ENCODE data around the gene ADAM8. TPM values are rescaled to one million over a fixed set of nuclear protein-coding genes. Genes with fewer than 3 reads are reported as not detected.

ADAM8 gene
- total RNA-seq, 2 experiments from 2014 or later = 124 to 176 TPM

DNA sequence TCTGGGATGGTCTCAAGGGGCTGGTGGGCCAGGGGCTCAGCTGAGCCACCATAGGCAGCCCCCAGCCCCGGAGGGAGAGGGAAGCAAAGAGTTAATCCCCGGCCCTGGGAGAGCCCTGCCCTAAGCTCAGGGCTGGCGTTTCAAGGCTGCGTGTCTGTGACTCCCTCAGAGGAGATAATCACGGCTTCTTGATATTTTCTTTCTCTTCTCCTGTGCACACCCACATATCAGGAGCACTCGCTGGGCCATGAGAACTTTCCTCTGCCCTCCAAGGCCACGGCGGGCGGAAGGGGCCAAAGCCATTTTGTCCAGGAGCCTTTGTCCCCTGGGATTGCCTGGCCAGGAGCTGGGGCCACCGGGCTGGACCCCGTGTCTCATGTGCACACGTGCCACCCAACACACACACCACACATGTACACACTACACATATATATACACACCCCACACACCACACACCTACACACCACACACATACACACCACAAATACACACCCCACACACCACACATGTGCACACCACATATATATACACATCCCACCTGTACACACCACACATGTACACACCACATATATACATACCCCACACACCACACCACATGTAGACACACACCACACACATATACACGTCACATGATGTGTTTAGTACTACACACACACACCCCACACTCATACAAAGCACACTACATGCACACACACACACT, 22.1 kb downstream of the ADAM8 start:
- intact Hi-C loops (cut with DNase I, micrococcal nuclease) = loop anchor here (5.0 to 10.0 kb wide), 3 partner anchors 138 to 1350 kb away; partner anchors contain the start of genes BNIP3 (in 1 of the 2), MTG1 (in 1 of the 2) and PPP2R2D (in 1 of the 2)
- DNase-seq (no peak), ATAC-seq (no peak)
- no peak overlapping the region for H3K4me3 Mint-ChIP-seq
- ChIA-PET POLR2A (no interaction called here), CTCF (no interaction called here)
- peaks cover 25% of the 10 kb centered on the region for H3K4me1 Mint-ChIP-seq
- no peak overlapping the region for H3K27ac Mint-ChIP-seq
- no peaks in the 10 kb centered on the region for H3K27me3 Mint-ChIP-seq
- H3K9me3 Mint-ChIP-seq (ENCODE audit: low read depth) = no peaks in the 10 kb centered on the region
- no peaks in the 10 kb centered on the region for H3K36me3 Mint-ChIP-seq (ENCODE audit: low read depth)

DNA sequence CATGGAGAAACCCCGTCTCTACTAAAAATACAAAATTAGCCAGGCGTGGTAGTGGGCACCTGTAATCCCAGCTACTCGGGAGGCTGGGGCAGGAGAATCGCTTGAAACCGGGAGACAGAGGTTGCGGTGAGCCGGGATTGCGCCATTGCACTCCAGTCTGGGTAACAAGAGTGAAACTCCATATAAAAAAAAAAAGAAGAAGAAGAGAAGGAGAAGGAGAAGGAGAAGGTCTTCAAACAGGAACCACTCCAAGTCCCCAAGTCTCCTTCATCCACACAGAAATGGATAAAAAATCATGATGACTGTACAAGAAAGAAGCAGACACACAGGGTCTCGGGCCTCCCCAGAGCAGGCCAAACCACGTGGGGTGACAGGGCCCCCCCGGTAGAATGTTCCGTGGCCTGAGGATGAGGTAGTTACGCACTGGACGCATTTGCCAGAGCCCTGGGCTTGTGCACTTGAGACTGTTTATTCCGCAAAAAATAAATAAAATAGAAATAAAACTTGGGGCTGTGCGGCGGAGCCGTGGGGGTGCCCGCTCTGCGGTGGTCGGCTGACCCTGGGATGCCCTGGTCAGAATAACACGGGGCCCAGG, 23.2 kb downstream of the ADAM8 start:
- H3K9me3 Mint-ChIP-seq (ENCODE audit: low read depth) = no peaks in the 10 kb centered on the region
- no peak overlapping the region for H3K4me3 Mint-ChIP-seq
- ATAC-seq (no peak), DNase-seq (no peak)
- H3K27me3 Mint-ChIP-seq = no peaks in the 10 kb centered on the region
- intact Hi-C loops (cut with DNase I, micrococcal nuclease) = loop anchor here in 1 of 2 experiments (10.0 kb wide), 1 partner anchor 1349 kb away; the partner anchor contains the start of gene PPP2R2D
- peaks cover 16% of the 10 kb centered on the region for H3K4me1 Mint-ChIP-seq
- no peak overlapping the region for H3K27ac Mint-ChIP-seq
- H3K36me3 Mint-ChIP-seq (ENCODE audit: low read depth) = no peaks in the 10 kb centered on the region
- ChIA-PET POLR2A (no interaction called here), CTCF (no interaction called here)

DNA sequence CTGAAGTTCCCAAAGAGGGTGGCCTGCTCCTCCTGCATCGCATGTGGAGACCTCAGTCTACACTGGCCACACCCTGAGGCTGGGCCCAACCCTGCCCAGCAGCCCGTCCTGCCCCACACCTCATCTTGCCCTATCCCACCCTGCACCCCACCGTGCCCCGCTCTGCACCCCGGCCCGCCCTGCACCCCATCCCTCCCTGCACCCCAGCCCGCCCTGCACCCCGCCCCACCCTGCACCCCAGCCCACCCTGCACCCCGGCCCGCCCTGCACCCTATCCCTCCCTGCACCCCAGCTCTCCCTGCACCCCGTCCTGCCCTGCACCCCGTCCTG, 24.5 kb downstream of the ADAM8 start:
- ChIA-PET CTCF (no interaction called here), POLR2A (no interaction called here)
- H3K36me3 Mint-ChIP-seq (ENCODE audit: low read depth) = no peaks in the 10 kb centered on the region
- no peak for ATAC-seq
- peaks cover 4% of the 10 kb centered on the region for H3K4me1 Mint-ChIP-seq
- no peaks in the 10 kb centered on the region for H3K9me3 Mint-ChIP-seq (ENCODE audit: low read depth)
- H3K4me3 Mint-ChIP-seq = no peak overlapping the region
- no peak for DNase-seq
- intact Hi-C loops (cut with DNase I, micrococcal nuclease) = loop anchor here in 1 of 2 experiments (10.0 kb wide), 1 partner anchor 1347 kb away; the partner anchor contains the start of gene PPP2R2D
- H3K27me3 Mint-ChIP-seq = no peaks in the 10 kb centered on the region
- H3K27ac Mint-ChIP-seq = no peak overlapping the region

DNA sequence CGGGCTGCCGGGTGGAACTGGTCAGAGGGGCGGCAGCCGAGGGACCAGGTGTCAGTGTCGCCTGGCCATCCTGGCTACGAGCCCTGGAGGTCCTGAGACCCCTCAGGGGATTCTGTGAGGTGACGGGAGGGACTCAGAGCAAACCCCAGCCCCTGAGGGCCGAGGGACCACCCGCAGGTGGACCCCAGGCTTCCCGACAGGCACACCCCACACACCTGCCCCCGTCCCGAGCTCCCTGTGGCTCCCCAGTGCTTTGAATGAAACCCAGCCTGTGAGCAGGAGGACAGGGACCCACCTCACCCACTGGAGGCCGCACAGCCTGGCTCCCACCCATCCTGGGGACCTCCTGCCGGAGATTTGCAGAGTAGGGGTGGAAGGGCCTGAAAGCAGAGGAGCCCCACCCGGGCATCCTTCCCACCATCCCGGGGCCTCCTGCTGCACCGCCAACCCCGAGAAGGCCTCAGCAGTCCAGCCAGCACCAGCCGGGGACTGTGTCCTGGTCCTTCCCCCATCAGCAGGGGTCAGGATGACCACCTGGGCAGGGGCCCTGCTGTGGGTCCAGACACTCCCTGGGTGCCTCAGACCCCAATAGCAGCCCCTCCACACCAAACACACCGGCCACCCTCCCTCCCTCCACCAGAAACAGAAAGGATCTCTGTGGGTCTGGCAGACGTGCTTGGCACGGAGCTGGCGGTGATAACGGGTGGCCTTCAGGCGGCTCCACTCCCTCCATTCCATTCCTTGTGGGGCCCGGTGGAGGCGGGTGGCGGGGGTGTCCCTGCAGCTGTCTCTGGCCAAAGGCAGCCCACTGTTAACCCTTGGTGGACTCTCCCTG, 25.1 kb downstream of the ADAM8 start:
- H3K4me3 Mint-ChIP-seq = no peak overlapping the region
- no peaks in the 10 kb centered on the region for H3K36me3 Mint-ChIP-seq (ENCODE audit: low read depth)
- ChIA-PET CTCF (no interaction called here), POLR2A (no interaction called here)
- H3K27ac Mint-ChIP-seq = no peak overlapping the region
- ATAC-seq (no peak), DNase-seq (no peak)
- H3K27me3 Mint-ChIP-seq = no peaks in the 10 kb centered on the region
- no peaks in the 10 kb centered on the region for H3K9me3 Mint-ChIP-seq (ENCODE audit: low read depth)
- H3K4me1 Mint-ChIP-seq = no peaks in the 10 kb centered on the region
- intact Hi-C loops (cut with DNase I, micrococcal nuclease) = loop anchor here in 1 of 2 experiments (10.0 kb wide), 1 partner anchor 1347 kb away; the partner anchor contains the start of gene PPP2R2D

DNA sequence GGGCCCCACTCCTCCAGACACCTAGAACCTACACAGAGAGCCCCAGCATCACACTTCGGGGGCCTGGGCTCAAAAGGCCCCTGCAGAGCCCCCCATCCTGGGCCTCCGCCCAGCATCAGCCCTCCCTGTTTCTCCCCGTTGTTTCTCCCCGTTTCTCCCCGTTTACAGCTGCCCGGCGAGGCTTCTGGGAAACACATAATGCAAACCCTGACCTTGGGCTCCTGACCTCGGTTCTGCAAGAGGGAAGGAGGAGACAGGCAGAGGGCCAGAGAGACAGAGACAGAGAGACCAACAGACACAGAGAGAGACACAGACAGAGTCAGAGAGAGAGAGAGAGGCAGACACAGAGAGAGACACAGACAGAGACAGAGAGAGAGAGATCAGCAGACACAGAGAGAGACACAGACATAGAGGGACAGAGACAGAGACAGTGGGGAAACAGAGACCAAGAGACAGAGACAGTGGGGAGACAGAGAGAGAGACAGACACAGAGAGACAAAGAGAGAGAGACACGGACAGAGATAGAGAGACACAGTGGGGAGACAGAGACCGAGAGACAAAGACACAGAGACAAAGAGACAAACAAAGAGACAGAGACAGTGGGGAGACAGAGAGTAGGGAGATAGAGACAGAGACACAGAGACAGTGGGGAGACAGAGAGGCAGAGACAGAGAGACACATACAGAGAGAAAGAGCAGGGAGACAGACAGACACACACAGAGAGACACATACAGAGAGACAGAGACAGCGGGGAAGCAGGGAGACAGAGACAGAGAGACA, 26.5 kb downstream of the ADAM8 start:
- CTCF ChIA-PET = no interaction called here
- ATAC-seq (no peak), DNase-seq (no peak)
- intact Hi-C loops (cut with DNase I, micrococcal nuclease) = loop anchor here in 1 of 2 experiments (10.0 kb wide), 1 partner anchor 1345 kb away; the partner anchor contains the start of gene PPP2R2D
- no peaks in the 10 kb centered on the region for H3K4me1 Mint-ChIP-seq
- no peaks in the 10 kb centered on the region for H3K27me3 Mint-ChIP-seq
- H3K27ac Mint-ChIP-seq = no peak overlapping the region
- no peaks in the 10 kb centered on the region for H3K9me3 Mint-ChIP-seq (ENCODE audit: low read depth)
- POLR2A ChIA-PET = no interaction called here
- H3K4me3 Mint-ChIP-seq = no peak overlapping the region
- no peaks in the 10 kb centered on the region for H3K36me3 Mint-ChIP-seq (ENCODE audit: low read depth)

DNA sequence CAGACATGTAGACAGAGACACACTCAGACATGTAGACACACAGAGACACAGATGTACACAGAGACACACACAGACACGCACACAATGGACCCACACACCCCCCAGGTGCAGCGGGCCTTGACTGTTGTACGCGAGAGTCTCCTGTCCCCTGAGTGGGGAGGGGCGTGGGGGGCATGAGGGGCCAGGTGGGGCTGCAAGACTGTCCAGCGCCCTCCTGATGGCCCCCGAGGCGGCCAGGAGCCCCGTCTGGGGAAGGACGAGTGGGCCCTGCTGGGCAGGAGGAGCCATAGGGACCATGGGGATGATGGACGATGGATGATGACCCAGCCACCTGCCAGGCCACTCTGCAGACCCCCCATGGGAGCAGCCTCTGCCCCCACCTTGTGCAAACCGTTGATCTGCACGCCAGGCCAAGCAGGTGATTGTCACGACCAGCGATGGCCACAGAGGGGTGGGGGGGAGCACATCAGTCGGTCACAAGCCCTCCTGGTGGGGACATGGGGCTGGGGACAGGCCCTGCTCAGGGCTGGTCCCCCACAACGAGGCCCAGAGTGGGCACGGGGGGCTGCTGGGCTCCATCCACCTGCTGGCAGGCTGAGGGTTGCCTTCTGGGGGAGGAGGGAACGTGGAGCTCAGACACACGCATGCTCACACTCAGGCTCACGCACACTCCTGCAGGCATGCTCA, 27.4 kb downstream of the ADAM8 start:
- POLR2A ChIA-PET = no interaction called here
- H3K4me3 Mint-ChIP-seq = no peak overlapping the region
- no peaks in the 10 kb centered on the region for H3K36me3 Mint-ChIP-seq (ENCODE audit: low read depth)
- intact Hi-C loops (cut with DNase I, micrococcal nuclease) = no loop called here
- ATAC-seq = no peak
- H3K27me3 Mint-ChIP-seq = no peaks in the 10 kb centered on the region
- CTCF ChIA-PET = no interaction called here
- H3K27ac Mint-ChIP-seq = no peak overlapping the region
- no peaks in the 10 kb centered on the region for H3K4me1 Mint-ChIP-seq
- H3K9me3 Mint-ChIP-seq (ENCODE audit: low read depth) = no peaks in the 10 kb centered on the region
- DNase-seq = no peak

DNA sequence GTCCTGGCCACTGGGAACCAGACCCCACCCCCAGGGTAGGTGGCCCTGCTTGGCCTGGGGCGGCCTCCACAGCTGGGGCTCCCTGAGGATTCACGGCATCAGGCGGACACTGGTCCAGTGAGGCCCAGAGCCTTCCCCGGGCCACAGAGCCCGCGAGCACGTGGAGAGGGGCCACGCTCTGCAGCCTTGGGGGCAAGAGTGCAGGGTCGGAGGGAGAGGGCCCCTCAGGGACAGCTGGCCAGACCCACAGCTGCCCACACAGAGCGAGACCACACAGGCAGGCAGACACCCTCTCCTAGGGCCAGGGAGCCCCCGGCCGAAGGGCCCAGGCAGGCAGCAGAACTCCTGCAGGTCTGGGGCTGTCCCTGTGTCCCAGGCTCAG, 28.3 kb downstream of the ADAM8 start:
- Mint-ChIP-seq H3K27ac (no peak overlapping the region), H3K4me3 (no peak overlapping the region), H3K27me3 (no peaks in the 10 kb centered on the region), H3K4me1 (no peaks in the 10 kb centered on the region), H3K9me3 (ENCODE audit: low read depth) (no peaks in the 10 kb centered on the region), H3K36me3 (ENCODE audit: low read depth) (no peaks in the 10 kb centered on the region)
- ATAC-seq (no peak), DNase-seq (no peak)
- ChIA-PET POLR2A (no interaction called here), CTCF (interaction anchor here (1.1 kb wide), 1 partner anchor 55 kb away, joined by 4 read pairs; no protein-coding TSS in a partner anchor)
- intact Hi-C loops (cut with DNase I, micrococcal nuclease) = no loop called here

DNA sequence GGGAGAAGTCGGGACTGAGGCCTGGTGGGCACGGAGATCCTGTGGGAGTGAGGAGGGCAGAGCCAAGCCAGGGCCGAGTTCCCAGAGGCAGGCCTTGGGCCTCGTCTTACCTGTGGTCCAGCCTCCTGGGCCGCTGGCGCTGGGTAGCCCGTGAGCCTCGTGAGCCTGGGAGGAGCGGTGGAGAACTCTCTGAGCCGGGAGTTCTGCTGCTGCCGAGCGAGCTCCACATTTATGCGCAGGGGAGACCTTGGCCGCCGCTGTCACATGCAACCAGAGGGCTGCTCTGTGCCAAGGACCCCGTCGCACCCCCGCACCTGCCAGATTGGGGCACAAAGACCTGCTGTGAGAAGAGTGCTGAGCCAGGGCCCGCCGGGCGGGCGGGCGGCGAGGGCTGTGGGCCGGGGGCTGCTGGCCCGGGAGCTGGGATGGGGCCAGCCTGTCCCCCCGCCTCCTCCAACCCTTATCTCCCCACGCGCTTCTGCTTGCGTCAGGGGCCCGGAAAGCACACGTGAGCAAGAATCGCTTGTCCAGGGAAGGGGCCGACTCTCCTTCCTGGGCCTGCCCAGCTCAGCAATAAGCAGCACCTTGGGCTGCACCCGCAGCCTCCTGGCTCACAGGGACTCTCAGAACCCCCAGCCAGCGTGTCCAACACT, 28.9 kb downstream of the ADAM8 start:
- intact Hi-C loops (cut with DNase I, micrococcal nuclease) = no loop called here
- Mint-ChIP-seq H3K27me3 (peaks cover 4% of the 10 kb centered on the region), H3K27ac (no peak overlapping the region), H3K4me1 (no peaks in the 10 kb centered on the region), H3K9me3 (ENCODE audit: low read depth) (no peaks in the 10 kb centered on the region), H3K4me3 (no peak overlapping the region), H3K36me3 (ENCODE audit: low read depth) (no peaks in the 10 kb centered on the region)
- ChIA-PET CTCF (interaction anchor here (1.1 kb wide), 1 partner anchor 56 kb away, joined by 4 read pairs; no protein-coding TSS in a partner anchor), POLR2A (no interaction called here)
- ATAC-seq = no peak
- no peak for DNase-seq

DNA sequence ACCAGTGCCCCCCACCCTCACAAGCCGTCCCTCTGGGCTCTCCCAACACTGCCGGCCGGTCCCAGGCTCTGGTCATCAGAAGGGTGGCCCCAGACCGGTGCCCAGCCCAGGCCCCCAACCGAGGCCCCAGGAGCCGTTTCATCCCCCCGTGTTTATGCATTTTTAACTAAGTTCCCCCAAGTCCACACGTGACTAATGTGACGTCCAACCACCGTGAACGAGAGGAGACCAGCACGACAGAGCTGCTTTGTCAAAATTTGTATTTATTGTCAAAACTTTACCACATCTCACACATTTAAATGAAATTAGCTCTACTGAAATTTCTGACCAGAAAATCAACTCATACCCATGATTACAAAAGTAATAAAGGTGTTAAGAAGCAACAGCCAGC, 30.4 kb downstream of the ADAM8 start:
- intact Hi-C loops (cut with DNase I, micrococcal nuclease) = no loop called here

DNA sequence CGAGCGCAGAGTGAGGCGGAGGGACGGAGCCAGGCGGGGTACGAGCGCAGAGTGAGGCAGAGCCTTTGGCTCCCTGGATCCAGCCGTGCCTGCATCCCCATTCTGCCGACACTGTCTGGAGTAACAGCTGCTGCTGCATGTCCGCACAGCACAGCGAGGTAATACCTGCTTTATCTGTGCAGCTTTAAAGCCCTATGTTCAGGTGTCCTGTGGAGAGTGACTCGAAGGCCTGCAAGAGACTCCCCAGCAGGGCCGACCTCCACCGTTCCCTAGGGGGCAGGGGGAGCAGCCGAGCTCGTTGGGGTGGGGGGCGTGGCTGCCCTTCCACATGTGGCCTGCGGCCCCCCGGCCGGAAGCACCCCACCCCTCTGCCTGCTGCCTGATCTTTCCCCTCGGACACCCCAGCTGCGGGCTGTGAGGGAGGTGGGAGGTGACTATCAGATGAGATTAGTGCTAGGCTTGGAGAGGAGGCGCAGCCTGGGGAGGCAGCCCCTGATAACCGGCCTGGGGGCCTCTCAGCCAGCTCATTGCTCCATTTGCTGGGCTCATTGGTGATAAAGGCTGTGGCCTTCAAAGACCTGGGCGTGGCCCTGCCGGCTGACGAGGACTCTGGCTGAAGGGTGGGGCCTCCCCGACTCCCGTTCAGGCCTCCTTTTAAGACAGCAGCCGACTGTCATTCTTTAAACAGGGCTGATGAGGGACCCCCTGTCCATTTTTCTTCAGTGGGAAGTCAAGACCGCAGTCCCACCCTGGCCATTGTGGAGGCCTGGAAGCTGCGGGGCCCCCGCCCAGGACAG, 31.0 kb downstream of the ADAM8 start:
- H3K27ac Mint-ChIP-seq = no peak overlapping the region
- peaks cover 13% of the 10 kb centered on the region for H3K4me1 Mint-ChIP-seq
- ChIA-PET POLR2A (no interaction called here), CTCF (interaction anchor here (0.7 to 1.5 kb wide), 2 partner anchors 98 to 102 kb away, joined by 3 read pairs; no protein-coding TSS in a partner anchor)
- no peaks in the 10 kb centered on the region for H3K36me3 Mint-ChIP-seq (ENCODE audit: low read depth)
- peaks cover 22% of the 10 kb centered on the region for H3K27me3 Mint-ChIP-seq
- ATAC-seq (no peak), DNase-seq (no peak)
- no peak overlapping the region for H3K4me3 Mint-ChIP-seq
- intact Hi-C loops (cut with DNase I, micrococcal nuclease) = no loop called here
- H3K9me3 Mint-ChIP-seq (ENCODE audit: low read depth) = no peaks in the 10 kb centered on the region

More for the DNA sequence above, 30.4 kb downstream of the ADAM8 start:
- ATAC-seq (no peak), DNase-seq (no peak)
- Mint-ChIP-seq H3K4me3 (no peak overlapping the region), H3K27me3 (peaks cover 16% of the 10 kb centered on the region), H3K36me3 (ENCODE audit: low read depth) (no peaks in the 10 kb centered on the region), H3K27ac (no peak overlapping the region), H3K4me1 (peaks cover 7% of the 10 kb centered on the region), H3K9me3 (ENCODE audit: low read depth) (no peaks in the 10 kb centered on the region)
- ChIA-PET POLR2A (no interaction called here), CTCF (interaction anchor here (1.5 kb wide), 1 partner anchor 98 kb away, joined by 3 read pairs; no protein-coding TSS in a partner anchor)
